Calu3 (cell line): ENCODE measurements around the gene KCNQ5. TPM values are rescaled to one million over a fixed set of nuclear protein-coding genes. Genes with fewer than 3 reads are reported as not detected.

Experiments used
- BruUV-seq: library from RNA; stranded (reverse); fragments of 400-500 nt; replicated peaks from 2 replicates; lab custom pipeline; 2021; lab: Mats Ljungman, UMichigan
- CTCF ChIA-PET: fragments of 300-600 bp; sonication (Branson Sonifier 250); formaldehyde crosslinking; loops from one replicate; lab custom pipeline; 2022; ENCODE audit warnings: antibody characterized with exemption; lab: Charles Lee
- DNase-seq: peaks from one replicate; pipeline ENCODE4 v3.0.0; 2022
- H3K27ac Mint-ChIP-seq: one replicate; pipeline ENCODE4 v1.8.0; 2022; ENCODE audit warnings: mixed read lengths; ENCODE audit not compliant: unreplicated experiment
- H3K27me3 Mint-ChIP-seq: one replicate; pipeline ENCODE4 v1.8.0; 2022; ENCODE audit warnings: mixed read lengths; ENCODE audit not compliant: unreplicated experiment
- H3K36me3 Mint-ChIP-seq: one replicate; pipeline ENCODE4 v1.8.0; 2022; ENCODE audit warnings: mild to moderate bottlenecking, moderate library complexity, mixed read lengths; ENCODE audit not compliant: insufficient read depth, unreplicated experiment
- H3K4me1 Mint-ChIP-seq: one replicate; pipeline ENCODE4 v1.8.0; 2022; ENCODE audit warnings: mild to moderate bottlenecking, low read depth, mixed read lengths; ENCODE audit not compliant: unreplicated experiment
- H3K4me3 Mint-ChIP-seq: one replicate; pipeline ENCODE4 v1.8.0; 2022; ENCODE audit warnings: mild to moderate bottlenecking, low read depth, moderate library complexity, mixed read lengths; ENCODE audit not compliant: unreplicated experiment
- H3K9me3 Mint-ChIP-seq: one replicate; pipeline ENCODE4 v1.8.0; 2022; ENCODE audit warnings: low read depth, mixed read lengths; ENCODE audit not compliant: unreplicated experiment
- CTCF ChIP-seq: fragments of 200-600 bp; IDR thresholded peaks from one replicate; pipeline ENCODE4 v1.8.0; 2022; ENCODE audit warnings: antibody characterized with exemption; ENCODE audit not compliant: unreplicated experiment
- intact Hi-C: fragments of 100-400 bp; cut with micrococcal nuclease; formaldehyde crosslinking; loops from one replicate; pipeline ENCODE4 v1.10.0; 2022; ENCODE audit not compliant: unreplicated experiment
- total RNA-seq: library from RNA; stranded (reverse); gene quantifications from 2 replicates; pipeline ENCODE4 v1.2.3, GENCODE V29; 2022

Gene KCNQ5
- total RNA-seq, 1 experiment from 2014 or later, result not detected

- no peak overlapping the region for H3K27ac Mint-ChIP-seq
- H3K27me3 Mint-ChIP-seq, result no peaks in the 10 kb centered on the region
- H3K36me3 Mint-ChIP-seq, result no peaks in the 10 kb centered on the region
- no peaks in the 10 kb centered on the region for H3K9me3 Mint-ChIP-seq
- CTCF ChIA-PET, result no interaction called here
- DNase-seq, result no peak
- no peaks in the 10 kb centered on the region for H3K4me1 Mint-ChIP-seq
- intact Hi-C loops, result no loop called here
- TF ChIP-seq CTCF, result no peak
- H3K4me3 Mint-ChIP-seq, result no peak overlapping the region
- no TSS peak for BruUV-seq
Observed at GRCh38 chr6:72657407-72658197, 35.7 kb downstream of the KCNQ5 start.

GRCh38 chr6:72659754-72660153 lies 37.9 kb downstream of the KCNQ5 start:
- CTCF ChIA-PET, result no interaction called here
- intact Hi-C loops, result no loop called here
- no peaks in the 10 kb centered on the region for H3K9me3 Mint-ChIP-seq
- H3K27ac Mint-ChIP-seq, result no peak overlapping the region
- DNase-seq, result no peak
- no TSS peak for BruUV-seq
- TF ChIP-seq CTCF, result no peak
- H3K27me3 Mint-ChIP-seq, result no peaks in the 10 kb centered on the region
- H3K4me3 Mint-ChIP-seq, result no peak overlapping the region
- no peaks in the 10 kb centered on the region for H3K4me1 Mint-ChIP-seq
- H3K36me3 Mint-ChIP-seq, result no peaks in the 10 kb centered on the region

GRCh38 chr6:72661411-72661810 lies 39.5 kb downstream of the KCNQ5 start:
- intact Hi-C loops, result no loop called here
- Mint-ChIP-seq H3K27me3 (no peaks in the 10 kb centered on the region), H3K27ac (no peak overlapping the region), H3K4me1 (no peaks in the 10 kb centered on the region), H3K9me3 (no peaks in the 10 kb centered on the region), H3K4me3 (no peak overlapping the region), H3K36me3 (no peaks in the 10 kb centered on the region)
- CTCF ChIA-PET, result no interaction called here
- BruUV-seq, result no TSS peak
- TF ChIP-seq CTCF, result no peak
- no peak for DNase-seq

- Mint-ChIP-seq H3K27me3 (no peaks in the 10 kb centered on the region), H3K9me3 (peaks cover 2% of the 10 kb centered on the region), H3K36me3 (no peaks in the 10 kb centered on the region), H3K27ac (no peak overlapping the region), H3K4me1 (no peaks in the 10 kb centered on the region), H3K4me3 (no peak overlapping the region)
- CTCF ChIA-PET, result no interaction called here
- no peak for DNase-seq
- TF ChIP-seq CTCF, result no peak
- no TSS peak for BruUV-seq
- intact Hi-C loops, result no loop called here
Observed at GRCh38 chr6:72665599-72665998, 43.7 kb downstream of the KCNQ5 start.
